Limb (tissue), 2 donors: Measurements from ENCODE around the gene POLR2A.
"Not testable (repeated sequence)": the region's sequence is repeated elsewhere in the genome, so short reads cannot be mapped to it uniquely, and the experiment has no call there.

Experiments used
- DNase-seq, 2 donors: peaks; one replicate each; pipeline ENCODE4 v3.0.0-alpha.2; 2016; ENCODE audit errors: extremely low spot score in 2 of 2

The POLR2A gene

DNA sequence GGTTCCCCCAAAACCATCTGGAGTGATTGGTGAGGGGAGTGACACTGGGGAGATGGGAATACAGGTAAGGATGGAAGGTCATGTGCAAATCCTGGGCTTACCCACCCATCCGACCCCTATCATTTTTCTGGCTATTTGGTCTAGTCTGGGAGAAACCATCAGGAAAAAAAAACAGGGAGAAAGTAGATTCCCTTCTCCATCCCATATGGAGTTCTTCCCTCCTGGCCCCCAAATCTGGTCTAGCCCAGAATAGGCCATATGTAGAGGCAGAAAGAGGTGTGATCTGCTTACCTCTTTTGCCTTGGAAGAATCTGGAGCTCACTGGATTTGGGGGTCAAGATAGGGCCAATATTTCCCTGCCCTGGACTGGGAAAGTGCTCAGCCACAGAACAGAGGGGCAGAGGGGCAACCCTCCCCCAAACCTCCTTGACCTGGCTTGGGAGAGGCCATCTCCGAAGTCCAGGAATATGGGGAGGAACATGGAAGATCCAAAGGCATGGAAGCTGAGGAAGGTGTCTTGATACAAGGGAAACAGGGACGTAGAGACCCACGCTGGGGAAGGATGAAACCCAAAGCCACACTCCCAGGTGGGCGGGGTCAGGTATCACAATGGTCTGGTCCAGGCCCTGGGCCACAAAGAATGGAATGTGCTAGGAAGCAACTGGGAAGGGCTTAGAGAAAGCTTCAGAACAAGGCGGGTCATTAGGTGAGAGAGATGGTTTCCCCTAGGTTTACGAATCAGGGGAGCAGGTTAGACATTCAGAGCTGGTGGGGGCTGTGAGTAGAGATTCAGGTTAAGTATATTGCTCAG is 23.1 kb upstream of the POLR2A start:
- DNase-seq: no peak

DNA sequence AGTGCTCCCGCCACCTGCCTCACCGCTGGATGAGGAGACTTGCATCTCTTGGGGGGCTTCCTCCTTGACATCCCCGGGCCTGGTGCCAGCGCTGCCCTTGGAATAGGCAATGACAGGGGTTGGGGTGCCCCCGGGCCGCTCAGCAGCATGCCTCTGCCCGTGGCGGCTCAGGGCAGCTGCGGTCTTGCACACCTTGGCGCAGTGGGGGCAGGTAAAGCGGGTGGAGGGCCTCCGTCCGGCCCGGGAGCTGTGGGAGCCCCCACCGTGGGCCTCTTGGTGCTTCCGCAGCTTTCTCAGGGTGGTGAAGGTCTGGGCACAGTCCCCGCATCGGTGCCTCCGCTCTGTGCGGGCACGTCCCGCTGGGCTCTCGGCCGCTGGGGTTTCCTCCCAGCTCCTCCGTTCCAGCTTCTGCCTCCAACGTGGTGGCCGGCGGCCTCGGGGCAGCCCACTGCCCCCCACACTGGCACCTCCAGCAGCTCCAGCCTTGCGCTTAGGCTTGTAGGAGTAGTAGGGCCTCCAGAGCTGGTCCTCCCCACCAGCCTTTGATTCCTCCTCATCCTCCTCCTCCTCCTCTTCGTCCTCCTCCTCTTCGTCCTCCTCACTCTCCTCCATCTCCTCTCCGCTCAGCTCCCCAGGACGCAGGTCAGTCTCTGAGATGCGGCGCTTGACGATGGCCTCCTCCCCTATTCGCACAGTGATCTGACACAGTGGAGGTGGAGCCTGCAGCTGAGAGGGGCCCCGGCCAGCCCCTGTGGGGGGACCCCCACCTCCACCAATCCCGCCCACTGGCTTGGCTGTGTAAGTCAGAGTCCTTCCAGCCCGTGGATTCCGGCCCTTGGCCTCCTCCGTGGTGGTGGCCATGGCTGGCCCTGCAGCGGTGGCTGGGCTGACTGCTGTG is 21.4 kb upstream of the POLR2A start:
- DNase-seq: no peak

DNA sequence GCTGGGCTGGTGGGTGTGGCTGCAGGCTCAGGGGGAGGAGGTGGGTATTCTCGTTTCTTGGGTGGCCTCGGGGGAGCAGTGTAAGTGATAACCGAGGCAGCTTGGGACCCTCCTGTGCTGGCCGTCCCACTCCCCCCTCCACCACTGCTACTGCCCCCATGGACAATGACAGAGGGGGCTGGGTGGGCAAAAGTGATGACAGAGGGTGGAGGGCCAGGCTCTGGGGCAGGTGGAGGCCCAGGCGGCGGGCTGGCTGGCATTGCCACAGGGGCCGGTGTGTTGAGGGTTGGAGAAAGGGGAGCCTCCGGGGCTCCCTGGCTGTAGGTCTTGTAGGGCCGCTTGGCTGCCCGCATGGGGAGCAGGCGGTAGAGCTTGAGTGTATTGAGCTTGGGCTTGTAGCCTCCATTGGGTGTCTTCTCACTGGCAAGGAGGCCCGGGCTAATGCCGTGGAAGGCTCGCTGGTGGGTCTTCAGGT is 20.8 kb upstream of the POLR2A start:
- DNase-seq: no peak

DNA sequence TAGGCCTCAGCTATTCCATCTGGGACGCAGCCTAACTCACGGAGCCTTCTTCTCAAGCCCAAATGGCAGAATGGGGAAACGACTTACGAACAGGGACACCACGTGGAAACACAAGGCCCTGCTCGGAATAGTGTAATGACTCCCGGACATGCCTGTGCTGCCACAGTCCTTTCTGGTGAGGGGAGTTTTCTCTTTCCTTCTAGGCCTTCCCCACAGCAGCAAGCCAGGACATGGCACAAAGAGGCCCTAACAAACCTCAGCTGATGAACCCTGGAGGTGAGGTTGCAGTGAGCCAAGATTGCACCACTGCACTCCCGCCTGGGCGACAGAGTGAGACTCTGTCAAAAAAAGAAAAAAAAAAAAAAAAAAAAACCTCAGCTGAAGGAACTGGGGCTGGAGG is 20.1 kb upstream of the POLR2A start:
- no peak for DNase-seq

DNA sequence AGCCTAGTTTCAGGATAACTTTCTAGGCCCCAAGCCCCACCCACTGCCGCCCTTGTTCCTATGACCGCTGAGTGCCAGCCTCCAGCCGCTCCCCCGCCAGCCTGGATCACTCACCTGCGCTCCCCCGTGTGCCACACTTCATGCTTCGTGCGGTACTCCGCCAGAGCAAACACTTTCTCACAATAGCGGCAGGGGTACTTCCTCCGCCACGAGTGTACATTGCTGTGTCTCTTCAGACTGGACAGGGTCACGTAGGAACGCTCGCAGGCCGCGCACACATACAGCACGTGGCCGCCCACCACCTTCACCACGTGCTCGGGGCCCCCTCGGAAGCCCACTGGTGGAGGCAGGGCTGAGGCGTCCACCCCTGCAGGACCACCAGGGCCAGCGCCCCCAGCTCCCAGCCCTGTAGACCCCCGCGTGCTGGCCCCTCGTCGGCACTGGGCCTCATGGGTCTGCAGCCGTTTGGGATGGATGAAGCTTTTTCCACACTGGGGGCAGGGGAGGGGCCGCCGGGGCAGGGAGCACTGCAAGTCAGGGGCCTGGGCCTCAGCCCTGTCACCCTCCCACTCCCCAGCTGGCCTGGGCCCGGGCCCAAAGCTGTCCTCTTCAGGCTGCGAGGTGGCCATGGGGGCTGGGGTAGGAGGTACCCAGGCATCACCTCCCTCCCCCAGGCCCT is 18.4 kb upstream of the POLR2A start:
- no peak for DNase-seq

DNA sequence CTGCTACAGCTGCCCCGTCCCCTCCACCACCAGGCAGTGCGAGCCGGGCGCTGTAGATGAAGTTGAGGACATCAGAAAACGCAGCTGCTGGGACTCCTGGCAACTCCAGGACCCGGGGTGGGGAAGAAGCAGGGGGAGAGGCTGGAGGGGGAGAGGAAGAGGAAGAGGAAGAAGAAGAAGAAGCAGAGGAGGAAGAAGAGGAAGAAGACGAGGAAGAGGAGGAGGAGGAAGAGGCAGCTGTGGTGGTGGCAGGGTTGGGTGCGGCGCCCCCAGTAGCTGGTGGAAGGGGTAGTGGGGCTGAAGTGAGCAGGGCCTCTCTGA is 17.9 kb upstream of the POLR2A start:
- DNase-seq: no peak

DNA sequence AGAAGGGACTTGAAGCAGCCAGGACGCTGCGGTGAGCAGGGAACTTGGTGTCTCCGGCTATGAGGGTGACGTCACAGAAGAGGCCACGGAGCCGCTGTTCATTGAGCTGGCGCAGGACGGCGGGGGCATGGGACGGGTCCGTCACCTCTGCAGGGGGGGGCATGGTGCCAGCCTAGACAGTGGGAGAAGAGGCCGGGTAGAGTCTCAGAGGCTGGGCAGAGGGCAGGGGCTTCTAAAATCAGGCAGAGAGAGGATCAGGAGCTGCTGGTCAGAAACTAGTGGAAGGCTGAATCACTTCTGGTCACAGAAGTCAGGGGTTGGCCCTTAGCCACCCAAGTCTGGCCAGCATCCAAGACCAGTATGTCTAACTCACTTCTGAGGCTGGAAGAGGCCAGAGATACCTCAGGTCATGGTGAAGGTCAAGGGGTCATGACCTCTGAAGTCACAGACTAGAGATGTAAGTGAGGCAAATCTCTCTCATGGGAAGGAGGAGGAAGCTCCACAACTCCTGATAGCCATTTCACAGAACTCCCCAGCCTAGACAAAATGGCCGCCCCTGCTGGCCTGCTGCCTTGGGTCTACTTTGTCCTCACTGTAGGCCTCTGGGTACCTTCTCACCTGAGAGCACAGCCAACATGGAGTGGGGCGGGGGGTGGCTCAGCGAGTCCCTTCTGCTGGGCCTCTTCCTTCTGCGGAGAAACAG is 17.4 kb upstream of the POLR2A start:
- DNase-seq: no peak

DNA sequence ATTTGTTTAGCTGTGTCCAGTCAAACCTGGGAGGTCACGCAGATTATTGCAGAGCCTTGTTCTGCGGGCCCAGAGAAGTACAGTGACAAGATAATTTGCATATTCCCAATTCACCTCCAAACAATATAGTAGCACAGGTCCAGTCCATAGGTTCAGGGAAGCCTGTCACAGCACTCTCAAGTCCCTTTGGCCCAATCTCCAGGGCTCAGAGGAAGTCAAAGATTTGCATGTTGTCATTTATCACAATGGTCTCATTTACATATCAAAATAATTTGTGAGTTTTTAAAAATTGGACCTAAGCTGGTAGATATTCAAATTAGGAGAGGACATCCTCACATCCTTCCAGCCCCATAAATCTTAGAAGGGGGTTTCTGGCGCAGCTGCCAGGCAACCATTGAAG is 16.7 kb upstream of the POLR2A start:
- DNase-seq: no peak

DNA sequence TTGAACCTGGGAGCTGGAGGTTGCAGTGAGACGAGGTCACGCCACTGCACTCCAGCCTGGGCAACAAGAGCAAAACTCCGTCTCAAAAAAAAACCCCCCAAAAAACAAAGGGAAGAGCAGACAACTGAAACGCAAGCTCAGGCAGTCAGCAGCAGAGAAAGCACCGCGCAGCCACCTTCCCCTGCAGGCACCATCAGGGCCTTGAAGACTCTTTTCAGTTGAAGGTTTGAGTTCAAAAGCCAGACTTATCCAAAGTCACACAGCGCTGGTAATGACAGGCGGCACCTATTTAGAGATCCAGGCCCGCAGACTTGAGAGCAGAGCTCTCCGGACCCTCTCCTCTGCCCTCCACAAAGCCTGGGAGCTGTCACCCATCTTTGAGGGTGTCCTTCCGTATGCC is 15.9 kb upstream of the POLR2A start:
- no peak for DNase-seq

DNA sequence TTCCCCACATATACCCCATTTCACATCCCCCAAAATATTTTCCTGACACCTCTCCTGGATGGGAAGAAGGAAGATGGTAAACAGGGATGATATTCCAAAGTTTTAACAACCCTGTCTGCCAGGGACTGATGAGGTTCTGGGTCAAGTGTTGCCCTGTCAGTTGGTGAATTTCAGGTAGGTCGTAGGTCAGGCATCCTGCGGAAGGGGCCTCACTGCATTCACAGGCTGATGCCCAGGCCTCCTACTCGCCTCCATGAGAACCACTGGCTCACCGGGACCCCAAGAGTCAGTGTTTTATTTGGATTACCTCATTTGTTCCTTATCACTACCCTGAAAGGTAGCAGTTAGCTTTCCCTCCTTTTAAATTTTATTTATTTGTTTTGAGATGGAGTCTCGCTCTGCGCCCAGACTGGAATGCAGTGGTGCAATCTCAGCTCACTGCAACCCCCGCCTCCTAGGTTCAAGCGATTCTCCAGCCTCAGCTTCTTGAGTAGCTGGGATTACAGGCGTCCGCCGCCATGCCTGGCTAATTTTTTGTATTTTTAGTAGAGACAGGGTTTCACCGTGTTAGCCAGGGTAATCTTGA is 15.3 kb upstream of the POLR2A start:
- DNase-seq: no peak

DNA sequence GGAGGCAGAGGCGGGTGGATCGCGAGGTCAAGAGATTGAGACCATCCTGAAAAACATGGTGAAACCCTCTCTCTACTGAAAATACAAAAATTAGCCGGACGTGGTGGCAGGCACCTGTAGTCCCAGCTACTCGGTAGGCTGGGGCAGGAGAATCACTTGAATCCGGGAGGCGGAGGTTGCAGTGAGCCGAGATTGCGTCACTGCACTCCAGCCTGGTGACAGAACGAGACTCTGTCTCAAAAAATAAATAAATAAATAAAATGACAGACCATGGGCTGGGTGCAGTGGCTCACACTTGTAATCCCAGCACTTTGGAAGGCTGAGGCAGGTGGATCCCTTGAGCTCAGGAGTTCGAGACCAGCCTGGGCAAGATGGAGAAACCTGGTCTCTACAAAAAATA is 14.3 kb upstream of the POLR2A start:
- not testable (repeated sequence) for DNase-seq

DNA sequence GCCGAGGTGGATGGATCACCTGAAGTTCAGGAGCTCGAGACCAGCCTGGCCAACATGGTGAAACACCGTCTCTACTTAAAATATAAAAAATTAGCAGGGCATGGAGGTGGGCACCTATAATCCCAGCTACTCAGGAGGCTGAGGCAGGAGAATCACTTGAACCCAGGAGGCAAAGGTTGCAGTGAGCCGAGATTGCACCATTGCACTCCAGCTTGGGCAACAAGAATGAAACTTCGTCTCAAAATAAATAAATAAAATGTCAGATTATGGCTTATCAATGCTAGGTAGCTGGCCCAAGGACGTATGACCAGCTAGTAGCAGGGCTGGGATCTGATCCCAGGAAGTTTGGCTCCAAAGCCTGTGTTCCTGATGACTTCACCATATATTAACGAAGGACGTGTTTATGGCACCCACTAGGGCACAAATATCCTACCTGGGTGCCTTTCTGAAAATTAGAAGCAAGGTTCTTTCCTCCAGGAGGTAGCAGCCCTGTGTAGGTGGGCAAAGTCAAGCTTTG is 13.7 kb upstream of the POLR2A start:
- not testable (repeated sequence) for DNase-seq

DNA sequence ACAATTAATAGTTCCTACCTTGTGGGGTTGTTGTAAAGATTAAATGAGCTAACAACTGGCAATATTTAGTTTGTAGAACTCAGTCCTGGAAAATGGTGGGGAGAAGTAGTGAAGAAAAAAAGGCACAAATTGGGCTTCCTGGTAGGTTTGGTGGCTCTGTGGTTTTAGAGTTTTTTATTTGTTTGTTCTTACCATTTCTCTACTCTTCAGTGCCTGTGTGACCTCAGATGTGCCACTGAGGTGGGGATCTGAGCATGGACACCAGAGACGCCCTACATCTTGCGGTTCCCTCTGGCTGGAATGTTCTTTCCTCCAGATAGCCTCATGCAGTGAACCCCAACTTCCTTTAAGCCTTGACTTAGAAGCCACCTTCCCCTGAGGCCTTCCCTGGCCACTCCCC is 12.4 kb upstream of the POLR2A start:
- no peak for DNase-seq

DNA sequence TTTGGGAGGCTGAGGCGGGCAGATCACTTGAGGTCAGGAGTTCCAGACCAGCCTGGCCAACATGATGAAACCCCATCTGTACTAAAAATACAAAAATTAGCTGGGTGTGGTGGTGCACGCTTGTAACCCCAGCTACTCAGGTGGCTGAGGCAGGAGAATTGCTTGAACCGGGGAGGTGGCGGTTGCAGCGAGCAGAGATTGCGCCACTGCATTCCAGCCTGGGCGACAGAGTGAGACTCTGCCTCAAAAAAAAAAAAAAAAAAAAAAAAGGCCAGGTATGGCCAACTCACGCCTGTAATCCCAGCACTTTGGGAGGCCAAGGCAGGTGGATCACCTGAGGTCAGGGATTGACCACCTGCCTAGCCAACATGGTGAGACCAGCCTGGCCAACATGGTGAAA is 9.4 kb upstream of the POLR2A start:
- not testable (repeated sequence) for DNase-seq

DNA sequence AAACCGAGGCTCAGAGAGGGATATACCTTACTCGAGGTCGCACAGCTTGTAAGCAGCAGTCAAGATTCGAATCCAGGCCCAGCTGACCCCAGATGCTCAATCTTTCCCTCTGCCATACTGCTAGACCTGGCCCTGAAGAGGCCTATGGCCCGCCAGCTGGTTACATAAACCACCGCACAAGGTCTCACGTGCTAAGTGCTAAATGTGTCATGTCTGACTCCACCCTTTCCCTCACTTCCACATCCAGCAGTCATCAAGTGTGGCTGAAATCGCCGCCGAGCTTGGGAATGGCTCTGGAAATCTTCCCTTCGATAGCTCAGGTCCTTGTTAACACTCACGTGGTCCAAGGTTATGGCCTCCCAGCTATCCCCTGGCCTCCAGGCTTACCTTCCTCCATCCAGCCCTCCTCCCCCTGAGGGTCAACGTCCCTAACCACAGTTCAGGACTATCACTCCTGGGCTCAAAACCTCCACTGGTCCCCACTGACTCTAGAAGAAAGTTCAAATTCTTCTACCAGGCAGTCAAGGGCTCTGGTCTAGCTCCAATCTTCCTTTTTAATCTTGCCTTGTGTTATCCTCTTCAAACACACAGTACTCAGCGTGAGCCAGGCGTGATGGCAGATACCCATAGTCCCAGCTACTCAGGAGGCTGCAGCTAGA is 8.3 kb upstream of the POLR2A start:
- DNase-seq: no peak

DNA sequence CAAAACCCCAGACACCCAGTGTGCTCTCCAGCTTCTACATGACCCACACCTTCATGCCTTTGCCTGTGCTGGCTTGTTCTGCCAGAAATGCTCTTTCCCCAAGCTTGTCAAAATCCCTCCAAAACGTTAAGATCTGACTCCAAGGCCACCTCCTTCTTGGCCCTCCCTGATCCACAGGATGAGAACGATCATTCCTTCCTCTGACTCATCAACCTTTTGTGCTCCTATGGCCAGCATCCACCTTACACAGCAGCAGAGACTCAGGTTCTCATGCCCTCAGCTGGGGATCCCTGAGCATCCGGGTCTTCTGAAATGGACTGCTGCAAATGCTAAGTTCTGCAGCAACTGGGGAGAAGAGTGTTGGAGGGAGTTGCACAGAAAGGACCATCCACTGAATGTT is 7.7 kb upstream of the POLR2A start:
- no peak for DNase-seq

DNA sequence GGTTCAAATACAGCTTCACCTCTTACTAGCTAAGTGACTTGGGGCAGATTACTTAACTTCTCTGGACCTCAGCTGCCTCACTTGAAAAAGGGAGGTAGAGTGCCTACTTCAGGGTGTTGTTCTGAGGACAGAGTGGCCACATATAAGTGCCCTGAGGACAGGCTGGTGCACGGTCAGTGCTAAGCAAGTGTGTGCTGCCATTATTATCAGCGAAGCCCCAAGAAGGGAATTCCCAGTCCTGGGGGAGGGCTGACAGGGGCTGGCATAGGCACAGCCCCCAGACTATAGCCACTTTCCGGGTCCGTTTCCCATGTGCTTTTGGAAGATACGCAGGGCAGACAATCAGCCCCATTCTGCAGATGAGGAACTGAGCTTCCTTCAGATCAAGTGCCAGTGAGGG is 7.2 kb upstream of the POLR2A start:
- no peak for DNase-seq

DNA sequence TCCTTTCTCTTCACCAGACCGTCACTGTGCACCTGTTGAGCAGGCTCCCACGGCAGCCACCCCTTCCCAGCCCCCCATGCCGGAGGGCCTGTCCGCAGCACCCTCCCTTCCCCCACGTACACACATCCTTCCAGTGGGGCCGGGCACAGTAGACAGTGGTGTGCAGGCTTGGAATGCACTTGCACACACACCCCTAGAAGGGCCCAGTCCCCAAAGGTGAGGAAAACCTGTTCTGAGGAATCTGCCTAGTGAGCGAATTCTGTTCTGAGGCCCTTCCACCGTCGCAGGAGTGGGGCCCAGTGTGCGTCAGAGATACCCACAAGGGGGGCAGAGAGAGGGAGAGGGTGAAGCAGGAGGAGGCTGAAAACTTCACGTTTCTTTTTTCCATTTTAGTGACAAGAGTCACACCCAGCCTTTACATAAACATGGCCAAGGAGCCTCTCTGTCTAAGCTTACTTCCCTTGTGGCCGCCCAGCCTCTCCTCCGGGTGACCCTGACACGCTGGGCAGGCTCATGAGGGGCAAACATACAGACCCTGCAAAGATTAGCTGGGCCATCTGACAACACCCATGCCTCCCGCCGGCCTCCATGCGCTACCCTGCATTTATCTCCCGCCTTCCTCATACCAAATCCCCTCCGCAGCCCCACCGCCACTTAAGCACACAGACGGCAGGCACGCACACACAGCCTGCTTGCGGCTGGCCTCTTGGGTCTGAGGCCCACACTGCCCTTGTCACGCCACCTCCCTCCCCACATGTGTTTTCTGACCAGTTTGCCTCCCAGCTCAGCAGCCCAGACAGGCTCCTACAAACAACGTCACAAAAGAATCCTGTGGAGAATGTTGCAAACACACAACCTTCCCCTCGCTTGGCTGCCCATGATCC is 6.5 kb upstream of the POLR2A start:
- peak in 1 of 2 donors; percentile 59 for DNase-seq
